ENCODE results near the gene IFT80.

- no peak for TF ChIP-seq POLR2A (IDR thresholded peaks at IDR 0.05)
- TF ChIP-seq CTCF (IDR thresholded peaks at IDR 0.05) = no peak
Observed at GRCh38 chr3:160247766-160248165, 151.3 kb downstream of the IFT80 start.

Measured in adrenal gland (tissue), 5 donors.